ENCODE results near the gene NAP1L5.

NAP1L5 gene

DNA sequence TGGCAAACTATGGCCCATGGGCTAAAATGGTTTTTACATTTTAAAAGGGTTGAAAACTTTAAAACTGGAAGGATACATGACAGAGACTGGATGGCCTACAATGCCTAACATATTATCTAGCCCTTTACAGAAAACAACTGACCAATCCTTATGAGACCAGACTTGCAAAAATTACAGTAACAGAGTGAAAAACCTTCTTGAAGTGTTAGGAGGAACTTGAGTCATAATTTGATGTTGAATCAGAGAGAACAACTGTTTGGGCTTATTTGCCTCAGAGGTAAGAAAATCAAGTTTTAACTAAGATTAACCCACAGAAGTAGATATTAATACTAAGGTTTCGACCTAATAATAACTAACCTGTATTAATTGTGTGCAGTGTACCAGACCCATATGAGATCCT is 12.4 kb upstream of the NAP1L5 start:
- DNase-seq (ENCODE audit: low read depth) = no peak
- no peak overlapping the region for H3K4me3 ChIP-seq (ENCODE audit: low read length)
- TF ChIP-seq CTCF (conservative IDR thresholded peaks at IDR 0.05; ENCODE audit: low read depth, low read length) = no peak

- TF ChIP-seq CTCF (conservative IDR thresholded peaks at IDR 0.05; ENCODE audit: low read depth, low read length) = peak; percentile 76
- no peak overlapping the region for H3K4me3 ChIP-seq (ENCODE audit: low read length)
- peak; percentile 29 for DNase-seq (ENCODE audit: low read depth)
These were observed 8.9 kb upstream of the NAP1L5 start for GRCh38 chr4:88706574-88706973.

- no peak for TF ChIP-seq CTCF (conservative IDR thresholded peaks at IDR 0.05; ENCODE audit: low read depth, low read length)
- no peak overlapping the region for H3K4me3 ChIP-seq (ENCODE audit: low read length)
- DNase-seq (ENCODE audit: low read depth) = peak; percentile 21
These were observed 8.3 kb upstream of the NAP1L5 start for GRCh38 chr4:88705805-88706492.

DNA sequence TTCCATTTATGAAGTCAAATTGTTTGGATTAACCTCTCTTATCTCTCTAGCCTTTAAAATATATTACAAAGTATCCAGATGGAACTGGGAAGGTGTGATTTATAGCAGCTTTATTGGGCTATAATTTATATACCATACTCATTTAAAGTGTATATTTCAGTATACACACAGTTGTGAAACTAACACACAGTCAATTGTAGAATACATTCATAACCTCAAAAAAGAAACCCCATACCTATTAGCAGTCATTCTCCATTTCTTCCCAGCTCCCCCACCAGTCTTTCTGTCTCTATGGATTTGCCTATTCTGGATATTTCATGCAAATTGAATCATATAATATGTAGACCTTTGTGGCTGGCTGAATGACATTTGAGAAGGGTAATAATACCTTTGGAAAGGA is 7.6 kb upstream of the NAP1L5 start:
- H3K4me3 ChIP-seq (ENCODE audit: low read length) = no peak overlapping the region
- TF ChIP-seq CTCF (conservative IDR thresholded peaks at IDR 0.05; ENCODE audit: low read depth, low read length) = no peak

DNA sequence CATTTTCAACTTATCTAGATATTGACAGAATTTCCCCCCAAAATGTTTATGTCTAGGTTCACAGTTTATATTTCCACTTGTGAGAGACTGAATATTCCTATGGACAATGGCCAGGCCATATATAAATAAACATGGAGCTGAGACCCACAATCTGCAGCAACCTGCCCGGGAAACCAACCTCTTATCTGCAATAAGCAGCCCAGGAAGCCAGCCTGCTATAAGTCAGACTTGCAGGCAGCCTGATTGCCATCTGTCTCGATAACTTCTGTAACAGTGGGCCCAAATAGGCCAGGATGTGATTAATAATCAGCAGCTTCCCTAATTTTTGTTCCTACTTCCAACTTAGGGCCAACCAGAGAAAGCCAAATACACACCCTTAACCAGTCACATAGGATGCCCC is 5.2 kb upstream of the NAP1L5 start:
- DNase-seq (ENCODE audit: low read depth) = no peak
- H3K4me3 ChIP-seq (ENCODE audit: low read length) = no peak overlapping the region
- TF ChIP-seq CTCF (conservative IDR thresholded peaks at IDR 0.05; ENCODE audit: low read depth, low read length) = no peak

More for the DNA sequence above, 7.6 kb upstream of the NAP1L5 start:
- DNase-seq (ENCODE audit: low read depth) = no peak

DNA sequence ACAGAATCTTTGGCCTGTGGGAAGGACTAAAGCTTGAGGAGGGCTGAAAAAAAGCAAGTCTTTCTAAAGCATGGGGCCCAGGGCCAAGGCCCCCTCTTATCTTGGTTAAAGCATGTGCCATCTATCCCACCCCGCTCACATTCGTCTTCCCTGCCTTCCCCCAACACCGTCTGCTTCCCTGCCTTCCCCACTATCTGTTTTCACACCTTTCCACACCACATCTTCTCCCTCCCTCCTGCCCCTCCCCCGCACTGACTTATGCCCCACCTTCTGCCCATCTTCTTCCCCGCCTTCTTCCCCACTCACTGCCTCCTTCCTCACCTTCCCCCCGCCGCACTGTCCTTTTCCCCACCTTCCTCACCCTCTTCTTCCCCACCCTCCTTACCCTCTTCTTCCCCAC is 890 bp upstream of the NAP1L5 start:
- no peak overlapping the region for H3K4me3 ChIP-seq (ENCODE audit: low read length)
- no peak for DNase-seq (ENCODE audit: low read depth)
- no peak for TF ChIP-seq CTCF (conservative IDR thresholded peaks at IDR 0.05; ENCODE audit: low read depth, low read length)

DNA sequence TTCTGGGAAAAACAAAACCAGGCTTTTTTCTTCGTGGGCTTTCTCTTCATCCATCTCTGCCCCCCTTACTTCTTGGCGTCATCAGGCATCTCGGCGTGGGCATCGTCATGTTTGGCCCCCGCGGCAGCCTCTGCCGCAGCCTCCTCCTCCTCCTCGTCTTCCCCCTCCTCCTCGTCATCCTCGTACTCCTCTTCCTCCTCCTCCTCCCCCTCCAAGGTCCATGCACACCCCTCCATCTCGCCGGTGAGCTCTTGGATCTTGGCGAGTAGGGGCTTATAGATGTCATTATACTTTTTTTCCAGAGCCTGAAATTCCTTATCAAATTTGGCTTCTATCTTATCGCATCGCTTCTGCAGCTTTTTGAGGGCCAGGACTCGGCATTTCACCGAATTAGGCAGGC is 488 bp downstream of the NAP1L5 start:
- DNase-seq (ENCODE audit: low read depth) = no peak
- peak overlapping the region; percentile 72 for H3K4me3 ChIP-seq (ENCODE audit: low read length)
- TF ChIP-seq CTCF (conservative IDR thresholded peaks at IDR 0.05; ENCODE audit: low read depth, low read length) = no peak

All from retinal pigment epithelial cell (primary cell).